Muscle layer of colon (tissue), 2 donors: ENCODE data around the gene RAB7B.

ENCODE experiments used
- H3K27ac ChIP-seq: one replicate; pipeline ENCODE4 v1.7.0; 2013; ENCODE audit warnings: low read depth, mild to moderate bottlenecking, low read length, moderate library complexity
- H3K27me3 ChIP-seq, 2 donors: one replicate each; pipeline ENCODE4 v1.7.0; 2013; ENCODE audit warnings: low read length in 2 of 2, mild to moderate bottlenecking in 2 of 2; ENCODE audit not compliant: insufficient read depth in 2 of 2, control insufficient read depth in 1 of 2
- H3K36me3 ChIP-seq: one replicate; pipeline ENCODE4 v1.7.0; 2013; ENCODE audit warnings: mild to moderate bottlenecking, low read length; ENCODE audit not compliant: insufficient read depth
- H3K4me1 ChIP-seq: one replicate; pipeline ENCODE4 v1.7.0; 2013; ENCODE audit warnings: mild to moderate bottlenecking, low read length; ENCODE audit not compliant: insufficient read depth
- H3K4me3 ChIP-seq, 2 donors: one replicate each; pipeline ENCODE4 v1.7.0; 2013; ENCODE audit warnings: low read length in 2 of 2, low read depth in 1 of 2, mild to moderate bottlenecking in 1 of 2, moderate library complexity in 1 of 2
- H3K9ac ChIP-seq: one replicate; pipeline ENCODE4 v1.7.0; 2013; ENCODE audit warnings: low read length
- H3K9me3 ChIP-seq: one replicate; pipeline ENCODE4 v1.7.0; 2013; ENCODE audit warnings: mild to moderate bottlenecking, low read length
- donor health status: abdominal sarcoma.
- donor health status: Adenocarcinoma of cecum.

Gene RAB7B

GRCh38 chr1:205950826-205951549 is 52.2 kb downstream of the RAB7B start:
- no peak overlapping the region for H3K9ac ChIP-seq
- no peak overlapping the region for H3K4me3 ChIP-seq
- no peaks in the 10 kb centered on the region for H3K36me3 ChIP-seq
- H3K27ac ChIP-seq = no peak overlapping the region
- H3K4me1 ChIP-seq = no peaks in the 10 kb centered on the region
- no peaks in the 10 kb centered on the region for H3K9me3 ChIP-seq
- H3K27me3 ChIP-seq = no peaks in the 10 kb centered on the region

DNA sequence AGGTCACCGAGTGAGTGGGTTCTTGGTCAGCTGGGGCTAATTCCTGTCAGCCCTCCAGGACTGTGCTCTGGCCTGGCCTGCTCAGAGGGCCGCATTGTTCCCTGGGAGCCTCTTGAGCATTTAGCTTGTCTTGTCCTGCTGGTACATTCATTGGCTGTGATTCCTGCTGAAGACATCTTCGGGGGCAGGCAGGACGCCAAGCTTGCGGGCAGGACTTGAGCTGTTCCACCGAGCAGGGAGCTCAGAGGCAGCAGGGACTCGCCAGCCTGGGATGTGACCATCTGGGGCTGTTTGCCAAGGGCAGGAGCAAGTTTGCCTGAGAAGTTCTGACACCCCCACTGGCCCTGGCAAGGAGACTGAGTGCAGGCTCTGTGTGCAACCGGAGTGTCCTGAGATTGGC is 52.9 kb downstream of the RAB7B start:
- Histone ChIP-seq H3K27me3 (no peaks in the 10 kb centered on the region), H3K27ac (no peak overlapping the region), H3K9ac (no peak overlapping the region), H3K4me3 (no peak overlapping the region), H3K9me3 (no peaks in the 10 kb centered on the region), H3K4me1 (no peaks in the 10 kb centered on the region), H3K36me3 (no peaks in the 10 kb centered on the region)

DNA sequence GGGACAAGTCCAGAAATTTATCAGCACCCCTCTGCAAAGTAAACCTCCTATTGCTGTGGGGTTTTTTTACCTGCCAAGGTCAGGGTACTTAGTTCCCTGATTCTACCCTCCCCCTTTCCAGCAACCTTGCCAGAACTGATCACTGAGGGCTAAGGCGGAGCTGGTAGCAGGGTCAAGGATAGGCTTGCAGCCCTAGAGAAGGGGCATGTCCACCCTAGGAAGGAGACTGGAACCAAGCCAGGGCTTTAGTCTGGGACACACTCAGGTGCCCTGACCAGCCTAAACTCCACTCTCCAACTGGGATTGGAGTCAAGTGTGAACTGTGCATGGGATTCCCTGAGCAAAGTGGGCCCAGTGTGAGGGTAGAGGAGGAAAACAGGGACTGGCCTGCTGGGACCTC is 53.4 kb downstream of the RAB7B start:
- Histone ChIP-seq H3K9ac (no peak overlapping the region), H3K27me3 (no peaks in the 10 kb centered on the region), H3K9me3 (no peaks in the 10 kb centered on the region), H3K4me1 (no peaks in the 10 kb centered on the region), H3K36me3 (no peaks in the 10 kb centered on the region), H3K4me3 (no peak overlapping the region), H3K27ac (no peak overlapping the region)

- no peak overlapping the region for H3K9ac ChIP-seq
- no peak overlapping the region for H3K27ac ChIP-seq
- no peaks in the 10 kb centered on the region for H3K4me1 ChIP-seq
- H3K27me3 ChIP-seq = no peaks in the 10 kb centered on the region
- H3K4me3 ChIP-seq = no peak overlapping the region
- H3K36me3 ChIP-seq = no peaks in the 10 kb centered on the region
- no peaks in the 10 kb centered on the region for H3K9me3 ChIP-seq
These were observed 54.3 kb downstream of the RAB7B start for GRCh38 chr1:205948886-205949285.

- Histone ChIP-seq H3K27ac (no peak overlapping the region), H3K36me3 (no peaks in the 10 kb centered on the region), H3K4me3 (no peak overlapping the region), H3K9me3 (no peaks in the 10 kb centered on the region), H3K4me1 (no peaks in the 10 kb centered on the region), H3K9ac (no peak overlapping the region), H3K27me3 (peaks cover 0 to 5% of the 10 kb centered on the region in 2 donors)
These were observed 55.2 kb downstream of the RAB7B start for GRCh38 chr1:205948039-205948438.

DNA sequence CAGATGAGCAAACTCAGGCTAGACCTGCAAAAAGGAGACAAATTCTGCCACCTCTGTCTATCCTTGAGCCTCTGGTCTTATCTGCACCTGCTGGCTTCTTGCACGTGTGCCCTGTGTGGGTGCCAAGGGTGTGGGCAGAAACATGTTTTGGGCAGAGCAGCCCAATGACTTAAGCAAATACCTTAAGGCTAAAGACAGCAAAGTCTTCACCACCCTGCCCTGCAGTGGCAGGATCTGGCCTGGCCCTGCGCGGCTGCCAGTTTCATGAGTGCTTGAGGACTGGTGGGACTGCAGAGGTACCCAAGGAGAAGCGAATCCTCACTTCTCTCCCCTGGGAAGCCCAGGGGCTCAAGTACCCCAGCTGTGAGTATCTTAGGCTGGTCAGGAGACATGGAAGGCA is 56.2 kb downstream of the RAB7B start:
- no peak overlapping the region for H3K4me3 ChIP-seq
- no peak overlapping the region for H3K27ac ChIP-seq
- no peaks in the 10 kb centered on the region for H3K9me3 ChIP-seq
- H3K4me1 ChIP-seq = no peaks in the 10 kb centered on the region
- H3K9ac ChIP-seq = no peak overlapping the region
- no peaks in the 10 kb centered on the region for H3K36me3 ChIP-seq
- H3K27me3 ChIP-seq = peaks cover 0 to 5% of the 10 kb centered on the region in 2 donors

DNA sequence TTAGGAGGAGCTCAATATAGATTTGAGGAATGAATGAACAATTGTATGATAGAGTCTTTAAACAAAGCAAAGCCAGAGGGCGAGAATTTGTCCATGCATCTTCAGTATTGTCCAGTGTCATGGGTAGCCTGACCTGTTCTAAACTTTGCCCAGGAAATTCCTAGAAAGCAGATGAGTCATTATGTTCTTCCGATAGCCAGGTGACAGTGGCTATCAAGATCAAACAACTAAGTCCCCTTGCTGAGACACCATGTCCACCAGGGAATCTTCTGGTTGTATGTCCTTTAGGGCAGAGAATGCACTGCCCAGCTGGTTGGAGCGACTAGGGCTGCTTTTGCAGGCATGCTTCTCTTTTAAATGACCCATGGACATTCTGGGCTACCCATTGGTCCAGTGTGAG is 58.1 kb downstream of the RAB7B start:
- Histone ChIP-seq H3K27me3 (peaks cover 0 to 5% of the 10 kb centered on the region in 2 donors), H3K36me3 (no peaks in the 10 kb centered on the region), H3K9ac (no peak overlapping the region), H3K4me3 (no peak overlapping the region), H3K4me1 (no peaks in the 10 kb centered on the region), H3K9me3 (no peaks in the 10 kb centered on the region), H3K27ac (no peak overlapping the region)

GRCh38 chr1:205944525-205944924 is 58.7 kb downstream of the RAB7B start:
- Histone ChIP-seq H3K4me1 (no peaks in the 10 kb centered on the region), H3K27ac (no peak overlapping the region), H3K9me3 (no peaks in the 10 kb centered on the region), H3K27me3 (peaks cover 0 to 5% of the 10 kb centered on the region in 2 donors), H3K36me3 (no peaks in the 10 kb centered on the region), H3K9ac (no peak overlapping the region), H3K4me3 (no peak overlapping the region)

GRCh38 chr1:205943245-205943644 is 60.0 kb downstream of the RAB7B start, which contains the start of gene SLC26A9:
Gene SLC26A9 (minus strand): TSS chr1:205943456. CDS start chr1:205935820, 7,636 bp downstream.
- H3K27me3 ChIP-seq = peaks cover 0 to 5% of the 10 kb centered on the region in 2 donors
- H3K36me3 ChIP-seq = no peaks in the 10 kb centered on the region
- no peaks in the 10 kb centered on the region for H3K9me3 ChIP-seq
- no peak within 1 kb of the TSS for H3K4me3 ChIP-seq
- no peak within 1 kb of the TSS for H3K27ac ChIP-seq
- no peak within 1 kb of the TSS for H3K9ac ChIP-seq
- H3K4me1 ChIP-seq = no peaks in the 10 kb centered on the region

DNA sequence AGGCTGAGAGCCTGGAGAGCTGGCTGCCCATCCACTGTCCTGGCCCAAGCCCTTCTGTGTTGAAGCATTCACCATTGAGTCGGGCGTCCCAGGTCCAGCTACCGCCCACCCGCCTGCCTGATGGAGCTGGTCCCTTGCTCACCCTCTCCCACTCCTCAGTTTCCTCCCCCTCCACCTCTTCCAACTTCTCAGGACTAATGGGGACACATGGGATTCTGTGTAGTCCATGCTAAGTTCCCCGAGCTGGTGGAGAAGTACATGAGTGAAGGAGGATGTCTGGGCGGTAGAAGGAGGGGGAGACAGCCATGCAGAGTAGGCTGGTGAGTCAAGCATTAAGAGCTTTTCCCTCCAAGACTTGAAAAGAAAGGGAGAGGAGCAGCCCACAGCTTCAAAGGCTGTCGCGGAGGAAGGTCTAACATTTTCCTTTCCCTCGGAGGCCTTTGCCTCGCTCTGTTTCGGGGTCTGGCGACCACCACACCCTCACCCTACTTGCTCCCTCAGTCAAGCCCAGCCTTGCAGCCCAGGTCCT is 60.5 kb downstream of the RAB7B start:
- no peak overlapping the region for H3K9ac ChIP-seq
- H3K4me1 ChIP-seq = no peaks in the 10 kb centered on the region
- peaks cover 0 to 5% of the 10 kb centered on the region in 2 donors for H3K27me3 ChIP-seq
- no peaks in the 10 kb centered on the region for H3K9me3 ChIP-seq
- no peak overlapping the region for H3K4me3 ChIP-seq
- no peaks in the 10 kb centered on the region for H3K36me3 ChIP-seq
- H3K27ac ChIP-seq = no peak overlapping the region

DNA sequence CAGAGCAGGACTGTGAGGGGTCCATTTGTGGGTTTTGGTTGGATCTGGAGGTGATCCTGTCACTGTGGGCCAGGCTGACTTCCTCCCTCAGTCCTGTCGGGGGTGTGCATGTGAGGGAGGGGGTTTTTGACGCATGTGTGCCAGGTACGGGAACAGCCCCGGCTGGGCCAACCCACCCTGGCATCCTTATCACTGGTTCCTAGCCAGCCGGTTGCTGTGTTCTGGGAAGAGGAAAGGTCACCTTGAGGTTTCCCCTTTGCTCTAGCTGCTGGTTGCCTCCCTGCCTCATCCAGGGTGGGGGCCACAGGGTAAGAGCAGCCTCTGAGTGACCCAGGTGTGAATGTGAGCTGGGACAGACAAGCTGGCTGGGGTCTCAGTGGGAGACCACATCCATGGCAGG is 62.5 kb downstream of the RAB7B start:
- H3K4me1 ChIP-seq = no peaks in the 10 kb centered on the region
- no peaks in the 10 kb centered on the region for H3K9me3 ChIP-seq
- no peaks in the 10 kb centered on the region for H3K36me3 ChIP-seq
- no peak overlapping the region for H3K4me3 ChIP-seq
- H3K27me3 ChIP-seq = peaks cover 0 to 5% of the 10 kb centered on the region in 2 donors
- no peak overlapping the region for H3K9ac ChIP-seq
- no peak overlapping the region for H3K27ac ChIP-seq
